Activated naive CD4-positive, alpha-beta T cell (primary cell): Measurements from ENCODE around the gene ASCL4.
"Not testable (repeated sequence)": the region's sequence is repeated elsewhere in the genome, so short reads cannot be mapped to it uniquely, and the experiment has no call there.

Source experiments
- DNase-seq, 4 experiments: peaks; one replicate each; lab custom pipeline; 2025; lab: John Stamatoyannopoulos, UW

The ASCL4 gene, protein sequence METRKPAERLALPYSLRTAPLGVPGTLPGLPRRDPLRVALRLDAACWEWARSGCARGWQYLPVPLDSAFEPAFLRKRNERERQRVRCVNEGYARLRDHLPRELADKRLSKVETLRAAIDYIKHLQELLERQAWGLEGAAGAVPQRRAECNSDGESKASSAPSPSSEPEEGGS

GRCh38 chr12:107774349-107775029 lies at the start of gene ASCL4:
ASCL4 (plus strand) TSS chr12:107774704; CDS start chr12:107775219, 515 bp downstream.
- no peak for DNase-seq

DNA sequence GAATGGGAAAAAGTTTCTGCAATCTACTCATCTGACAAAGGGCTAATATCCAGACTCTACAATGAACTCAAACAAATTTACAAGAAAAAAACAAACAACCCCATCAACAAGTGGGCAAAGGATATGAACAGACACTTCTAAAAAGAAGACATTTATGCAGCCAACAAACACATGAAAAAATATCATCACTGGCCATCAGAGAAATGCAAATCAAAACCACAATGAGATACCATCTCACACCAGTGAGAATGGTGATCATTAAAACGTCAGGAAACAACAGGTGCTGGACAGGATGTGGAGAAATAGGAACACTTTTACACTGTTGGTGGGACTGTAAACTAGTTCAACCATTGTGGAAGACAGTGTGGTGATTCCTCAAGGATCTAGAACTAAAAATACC lies 47.2 kb upstream of the ASCL4 start:
- DNase-seq: not testable (repeated sequence)

- DNase-seq: not testable (repeated sequence)
Observed at GRCh38 chr12:107727742-107728141, 46.8 kb upstream of the ASCL4 start.

DNA sequence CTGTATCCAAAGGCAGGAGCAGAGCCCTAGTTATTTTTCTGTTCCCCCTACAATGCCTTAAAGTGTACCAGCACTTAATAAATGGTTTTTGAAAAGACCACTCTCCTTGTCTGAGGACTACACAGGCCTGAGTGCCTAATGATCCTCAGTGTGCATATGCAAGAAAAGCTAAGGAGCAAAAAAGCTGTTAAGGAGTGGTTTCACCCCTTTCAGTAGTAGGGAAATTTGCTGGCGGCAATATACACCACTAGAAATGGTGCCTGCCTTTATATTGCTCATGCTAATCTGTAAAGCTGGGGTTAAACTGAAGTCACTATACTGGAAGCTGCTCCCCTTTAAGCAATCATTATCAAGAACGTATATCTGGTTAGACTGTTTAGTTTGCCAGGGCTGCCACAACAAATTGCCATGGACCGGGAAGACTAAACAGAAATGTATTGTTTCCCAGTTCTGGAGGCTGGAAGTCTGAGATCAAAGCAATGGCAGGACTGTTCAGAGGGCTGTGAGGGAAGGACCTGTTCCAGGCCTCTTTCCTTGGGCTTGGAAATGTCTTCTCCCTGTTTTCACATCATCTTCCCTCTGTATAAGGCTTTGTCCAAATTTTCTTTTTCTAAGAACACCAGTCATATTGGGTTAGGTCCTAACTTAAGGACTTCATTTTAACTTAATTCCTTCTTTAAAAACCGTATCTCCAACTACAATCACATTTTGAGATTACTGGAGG lies 43.7 kb upstream of the ASCL4 start:
- no peak for DNase-seq

GRCh38 chr12:107731366-107731765 lies 43.1 kb upstream of the ASCL4 start:
- no peak for DNase-seq

GRCh38 chr12:107732365-107732764 lies 42.1 kb upstream of the ASCL4 start:
- no peak for DNase-seq

DNA sequence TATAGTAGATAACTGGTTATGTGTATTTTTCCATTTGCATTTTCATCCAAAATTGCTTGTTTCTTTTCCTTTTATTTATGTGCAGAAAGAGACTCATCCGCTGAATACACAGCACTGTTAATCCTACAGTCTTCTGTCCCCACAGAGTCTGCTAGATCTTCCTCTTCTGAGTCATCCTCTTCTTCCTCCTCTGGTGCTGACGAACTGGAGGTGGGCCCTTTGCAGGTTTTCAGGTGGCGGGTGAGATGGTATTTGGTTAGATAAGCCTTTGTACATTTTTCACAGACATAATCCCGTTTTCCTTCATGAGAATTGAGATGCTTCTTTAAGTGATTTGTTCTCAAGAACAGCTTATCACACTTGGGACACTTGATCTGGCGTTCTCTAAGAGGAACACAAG lies 40.4 kb upstream of the ASCL4 start:
- no peak for DNase-seq

GRCh38 chr12:107735763-107736162 lies 38.7 kb upstream of the ASCL4 start:
- no peak for DNase-seq

DNA sequence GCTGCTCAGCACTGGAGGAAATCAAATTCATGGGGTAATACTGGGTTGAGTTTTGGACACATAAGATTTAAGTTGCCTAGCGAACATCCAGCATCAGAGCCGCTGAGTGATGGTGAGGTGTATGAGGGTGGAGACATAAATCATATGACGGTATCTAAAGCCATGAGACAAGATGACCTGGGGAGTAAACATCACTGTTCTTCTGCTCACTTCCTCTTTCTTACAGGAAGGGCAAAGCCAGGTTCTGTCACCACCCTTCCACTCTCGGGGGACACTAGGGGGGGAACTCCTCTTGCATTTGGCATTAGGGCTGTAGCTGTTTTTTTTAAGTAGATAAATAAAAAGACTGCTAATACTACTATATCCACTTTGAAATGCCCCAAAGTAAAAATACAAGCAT lies 37.6 kb upstream of the ASCL4 start:
- no peak for DNase-seq

DNA sequence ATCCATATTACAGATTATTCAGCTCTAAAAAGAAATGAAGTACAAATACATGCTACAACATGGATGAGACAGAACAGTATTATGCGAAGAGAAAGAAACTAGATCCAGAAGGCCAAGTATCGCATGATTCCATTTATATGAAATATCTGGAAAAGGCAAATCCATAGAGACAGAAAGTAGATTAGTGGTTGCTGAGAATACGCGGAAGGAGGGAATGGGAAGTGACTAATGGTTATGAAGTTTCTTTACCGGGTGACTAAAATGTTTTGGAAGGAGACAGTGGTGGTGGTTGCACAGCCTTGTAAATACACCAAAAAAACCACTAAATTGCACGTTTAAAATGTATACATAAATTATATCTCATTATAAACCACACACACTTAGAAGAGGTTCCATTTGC lies 26.0 kb upstream of the ASCL4 start:
- DNase-seq: no peak

DNA sequence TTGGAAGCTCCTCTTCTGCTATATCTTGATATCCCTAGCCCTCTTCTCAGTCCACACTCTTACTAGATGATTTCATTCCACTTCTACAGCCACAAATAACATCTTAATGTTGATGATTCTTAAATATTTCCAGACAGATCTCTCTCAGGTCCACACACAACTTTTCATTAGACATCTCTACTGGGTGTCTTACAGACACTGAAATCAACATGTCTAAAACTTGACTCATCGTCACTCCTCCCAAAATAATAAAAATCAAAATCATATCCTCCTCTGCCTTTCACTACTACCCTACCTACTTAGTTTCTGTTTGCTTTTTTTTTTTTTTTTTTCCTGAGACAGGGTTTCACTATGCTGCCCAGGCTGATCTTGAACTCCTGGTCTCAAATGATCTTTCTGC lies 25.4 kb upstream of the ASCL4 start:
- DNase-seq: no peak

- DNase-seq: no peak
Observed at GRCh38 chr12:107759410-107759809, 15.1 kb upstream of the ASCL4 start.

GRCh38 chr12:107760207-107760808 lies 14.2 kb upstream of the ASCL4 start:
- peak in 1 of 4 experiments; percentile 4 for DNase-seq

DNA sequence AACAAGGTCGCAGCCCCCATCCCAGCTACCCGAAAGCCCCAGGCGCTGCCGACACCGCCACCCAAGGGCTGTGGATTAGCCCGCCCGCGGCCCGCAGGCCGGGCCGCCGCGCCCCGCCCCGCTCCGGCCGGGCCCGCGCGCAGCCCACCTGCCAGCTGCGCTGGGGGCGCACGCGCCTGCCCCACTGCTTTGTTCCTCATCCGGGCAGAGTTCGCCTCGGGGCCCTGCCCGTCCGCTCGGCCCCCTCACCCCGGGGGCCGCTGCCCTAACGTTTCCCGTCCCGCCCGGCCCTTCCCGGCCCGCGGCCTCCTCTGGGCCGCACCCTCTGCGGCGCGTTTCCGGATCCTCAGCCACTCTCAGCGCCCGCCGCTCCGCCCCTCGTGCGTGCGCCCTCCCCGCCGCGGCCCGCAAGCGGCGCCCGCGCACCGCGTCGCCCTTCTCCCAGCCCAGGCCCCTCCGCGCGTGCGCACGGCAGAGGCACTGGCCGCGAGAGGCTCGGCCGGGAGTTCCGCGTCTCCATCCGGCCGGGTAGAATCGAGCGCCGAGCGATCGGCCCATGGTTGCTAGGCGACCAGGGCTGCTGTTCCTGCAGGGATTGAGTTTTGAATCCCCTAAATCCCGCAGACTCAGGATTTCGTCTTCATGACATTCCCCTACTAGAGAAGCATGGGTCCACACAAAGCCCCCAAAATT lies 13.5 kb upstream of the ASCL4 start, which contains the start of gene PRDM4:
Gene PRDM4, minus strand, starts transcription at position 329 of the 693 bp plus-strand sequence. CDS start 622 bp downstream, outside the sequence.
- DNase-seq: peak; percentile 61 to 89 (median 72)

GRCh38 chr12:107761502-107761904 lies 13.0 kb upstream of the ASCL4 start:
- DNase-seq: peak in 1 of 4 experiments; percentile 24

- no peak for DNase-seq
Observed at GRCh38 chr12:107762874-107763273, 11.6 kb upstream of the ASCL4 start.

- DNase-seq: no peak
Observed at GRCh38 chr12:107764626-107765025, 9.9 kb upstream of the ASCL4 start.

GRCh38 chr12:107765316-107765715 lies 9.2 kb upstream of the ASCL4 start:
- DNase-seq: no peak

DNA sequence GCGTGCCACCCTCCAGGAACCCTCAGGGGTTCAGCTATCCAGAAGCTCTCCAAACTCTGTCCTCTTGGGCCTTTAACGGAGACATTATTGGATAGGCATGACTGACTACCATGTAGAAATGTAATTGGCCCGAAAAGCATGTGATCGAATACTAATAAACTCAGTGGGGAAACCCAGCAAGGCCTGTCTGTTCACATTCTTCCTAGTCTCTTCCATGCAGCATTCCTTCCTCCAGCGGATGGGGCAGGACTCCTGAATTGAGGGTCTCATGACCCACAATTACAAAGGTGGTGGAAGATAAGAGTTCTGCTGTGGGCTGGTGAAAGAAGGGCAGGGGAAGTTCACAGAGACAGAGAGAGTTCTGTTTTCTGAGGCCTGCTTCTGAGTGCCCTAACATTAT lies 7.0 kb upstream of the ASCL4 start:
- DNase-seq: no peak

DNA sequence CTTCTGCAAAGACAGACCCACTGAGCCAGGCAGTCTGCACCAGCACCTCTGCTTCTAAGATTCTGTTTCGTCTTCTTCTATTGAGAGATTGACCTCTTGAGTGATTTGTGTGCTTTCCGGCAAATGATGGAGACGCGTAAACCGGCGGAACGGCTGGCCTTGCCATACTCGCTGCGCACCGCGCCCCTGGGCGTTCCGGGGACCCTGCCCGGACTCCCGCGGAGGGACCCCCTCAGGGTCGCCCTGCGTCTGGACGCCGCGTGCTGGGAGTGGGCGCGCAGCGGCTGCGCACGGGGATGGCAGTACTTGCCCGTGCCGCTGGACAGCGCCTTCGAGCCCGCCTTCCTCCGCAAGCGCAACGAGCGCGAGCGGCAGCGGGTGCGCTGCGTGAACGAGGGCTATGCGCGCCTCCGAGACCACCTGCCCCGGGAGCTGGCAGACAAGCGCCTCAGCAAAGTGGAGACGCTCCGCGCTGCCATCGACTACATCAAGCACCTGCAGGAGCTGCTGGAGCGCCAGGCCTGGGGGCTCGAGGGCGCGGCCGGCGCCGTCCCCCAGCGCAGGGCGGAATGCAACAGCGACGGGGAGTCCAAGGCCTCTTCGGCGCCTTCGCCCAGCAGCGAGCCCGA lies 703 bp downstream of the ASCL4 start:
- no peak for DNase-seq

- DNase-seq: no peak
Observed at GRCh38 chr12:107776171-107776570, 1.7 kb downstream of the ASCL4 start.
